ENCODE measurements around the gene PILRB. TPM values are rescaled to one million over a fixed set of nuclear protein-coding genes. Genes with fewer than 3 reads are reported as not detected.
"Not testable (repeated sequence)": the region's sequence is repeated elsewhere in the genome, so short reads cannot be mapped to it uniquely, and the experiment has no call there.

PILRB gene
- total and polyA plus RNA-seq, 3 experiments from 2014 or later = 18.1 to 33.7 (median 33.5) TPM

- peak overlapping the region in 4 of 8 donors; percentile 23 to 93 (median 72) for H3K27ac Mint-ChIP-seq
- Histone ChIP-seq H3K4me3 (ENCODE audit: low read length) (no peak overlapping the region), H3K27me3 (ENCODE audit: insufficient read depth, low read length, poor library complexity, severe bottlenecking) (no peaks in the 10 kb centered on the region), H3K36me3 (ENCODE audit: insufficient read depth, low read length) (peaks cover 58% of the 10 kb centered on the region), H3K9me3 (ENCODE audit: low read length) (no peaks in the 10 kb centered on the region), H3K27ac (ENCODE audit: low read depth, low read length) (no peak overlapping the region), H3K4me1 (ENCODE audit: insufficient read depth, low read length) (peaks cover 19% of the 10 kb centered on the region)
- H3K9me3 Mint-ChIP-seq = no peaks in the 10 kb centered on the region
- POLR2A ChIA-PET = no interaction called here
- H3K27me3 Mint-ChIP-seq = no peaks in the 10 kb centered on the region
- DNase-seq = no peak
- H3K36me3 Mint-ChIP-seq = peaks cover 2 to 82% (median 16%) of the 10 kb centered on the region in 3 donors
- CTCF ChIA-PET = interaction anchor here (1.4 kb wide), 1 partner anchor 154 kb away, joined by 3 read pairs; no protein-coding TSS in a partner anchor
- no peak overlapping the region for H3K4me3 Mint-ChIP-seq
- H3K4me1 Mint-ChIP-seq = peaks cover 10 to 30% (median 22%) of the 10 kb centered on the region in 3 donors
Measured at GRCh38 chr7:100357131-100357561, 771 bp upstream of the PILRB start.

- Histone ChIP-seq H3K4me3 (ENCODE audit: low read length) (no peak overlapping the region), H3K4me1 (ENCODE audit: insufficient read depth, low read length) (peaks cover 10% of the 10 kb centered on the region), H3K9me3 (ENCODE audit: low read length) (no peaks in the 10 kb centered on the region), H3K27me3 (ENCODE audit: insufficient read depth, low read length, poor library complexity, severe bottlenecking) (no peaks in the 10 kb centered on the region), H3K36me3 (ENCODE audit: insufficient read depth, low read length) (peaks cover 57% of the 10 kb centered on the region), H3K27ac (ENCODE audit: low read depth, low read length) (no peak overlapping the region)
- POLR2A ChIA-PET = interaction anchor here (1.1 kb wide), 1 partner anchor 14 kb away, joined by 3 read pairs; no protein-coding TSS in a partner anchor
- Mint-ChIP-seq H3K36me3 (peaks cover 9 to 88% (median 21%) of the 10 kb centered on the region in 3 donors), H3K4me1 (peaks cover 6 to 19% (median 11%) of the 10 kb centered on the region in 3 donors), H3K27ac (peak overlapping the region in 3 of 8 donors; percentile 17 to 66 (median 58)), H3K4me3 (no peak overlapping the region), H3K9me3 (no peaks in the 10 kb centered on the region), H3K27me3 (no peaks in the 10 kb centered on the region)
- DNase-seq = no peak
- CTCF ChIA-PET = interaction anchor here (1.3 kb wide), 1 partner anchor 12 kb away, joined by 3 read pairs; no protein-coding TSS in a partner anchor
Measured at GRCh38 chr7:100358857-100359212, 918 bp downstream of the PILRB start.

GRCh38 chr7:100360135-100360854 lies 2.4 kb downstream of the PILRB start:
- Histone ChIP-seq H3K36me3 (ENCODE audit: insufficient read depth, low read length) (peaks cover 49% of the 10 kb centered on the region), H3K9me3 (ENCODE audit: low read length) (no peaks in the 10 kb centered on the region), H3K27ac (ENCODE audit: low read depth, low read length) (no peak overlapping the region), H3K4me3 (ENCODE audit: low read length) (no peak overlapping the region), H3K27me3 (ENCODE audit: insufficient read depth, low read length, poor library complexity, severe bottlenecking) (no peaks in the 10 kb centered on the region), H3K4me1 (ENCODE audit: insufficient read depth, low read length) (no peaks in the 10 kb centered on the region)
- Mint-ChIP-seq H3K4me3 (no peak overlapping the region), H3K27me3 (no peaks in the 10 kb centered on the region), H3K36me3 (peaks cover 9 to 86% (median 25%) of the 10 kb centered on the region in 3 donors), H3K9me3 (no peaks in the 10 kb centered on the region), H3K27ac (peak overlapping the region; percentile 5 to 90 (median 62)), H3K4me1 (peaks cover 11 to 18% (median 16%) of the 10 kb centered on the region in 3 donors)
- POLR2A ChIA-PET = interaction anchor here (1.1 kb wide), 1 partner anchor 15 kb away, joined by 3 read pairs; no protein-coding TSS in a partner anchor
- DNase-seq = no peak
- CTCF ChIA-PET = interaction anchor here (1.3 kb wide), 1 partner anchor 14 kb away, joined by 3 read pairs; no protein-coding TSS in a partner anchor

- ChIA-PET POLR2A (interaction anchor here (0.7 kb wide), 1 partner anchor 162 kb away, joined by 3 read pairs; no protein-coding TSS in a partner anchor), CTCF (no interaction called here)
- peaks cover 33% of the 10 kb centered on the region for H3K36me3 ChIP-seq (ENCODE audit: insufficient read depth, low read length)
- Mint-ChIP-seq H3K27me3 (no peaks in the 10 kb centered on the region), H3K27ac (peak overlapping the region in 4 of 8 donors; percentile 17 to 69 (median 60)), H3K4me3 (no peak overlapping the region), H3K4me1 (peaks cover 28 to 41% (median 40%) of the 10 kb centered on the region in 3 donors), H3K36me3 (peaks cover 9 to 62% (median 25%) of the 10 kb centered on the region in 3 donors), H3K9me3 (no peaks in the 10 kb centered on the region)
- H3K27ac ChIP-seq (ENCODE audit: low read depth, low read length) = no peak overlapping the region
- H3K4me1 ChIP-seq (ENCODE audit: insufficient read depth, low read length) = peaks cover 10% of the 10 kb centered on the region
- no peak for DNase-seq
- no peaks in the 10 kb centered on the region for H3K27me3 ChIP-seq (ENCODE audit: insufficient read depth, low read length, poor library complexity, severe bottlenecking)
- no peak overlapping the region for H3K4me3 ChIP-seq (ENCODE audit: low read length)
- H3K9me3 ChIP-seq (ENCODE audit: low read length) = no peaks in the 10 kb centered on the region
Measured at GRCh38 chr7:100363098-100363497, 5.2 kb downstream of the PILRB start.

- H3K4me1 ChIP-seq (ENCODE audit: insufficient read depth, low read length) = peaks cover 10% of the 10 kb centered on the region
- peak overlapping the region in 3 of 8 donors; percentile 69 to 85 (median 76) for H3K27ac Mint-ChIP-seq
- H3K9me3 ChIP-seq (ENCODE audit: low read length); H3K27ac ChIP-seq (ENCODE audit: low read depth, low read length); H3K27me3 Mint-ChIP-seq; POLR2A ChIA-PET; CTCF ChIA-PET; H3K9me3 Mint-ChIP-seq; H3K27me3 ChIP-seq (ENCODE audit: insufficient read depth, low read length, poor library complexity, severe bottlenecking); H3K4me3 ChIP-seq (ENCODE audit: low read length); H3K4me3 Mint-ChIP-seq: not testable (repeated sequence)
- peak in 1 of 5 donors; percentile 4 for DNase-seq
- H3K36me3 Mint-ChIP-seq = peaks cover 9 to 59% (median 24%) of the 10 kb centered on the region in 3 donors
- peaks cover 26% of the 10 kb centered on the region for H3K36me3 ChIP-seq (ENCODE audit: insufficient read depth, low read length)
- peaks cover 29 to 46% (median 43%) of the 10 kb centered on the region in 3 donors for H3K4me1 Mint-ChIP-seq
Measured at GRCh38 chr7:100363797-100364196, 5.9 kb downstream of the PILRB start.

- Histone ChIP-seq H3K36me3 (ENCODE audit: insufficient read depth, low read length) (peaks cover 19% of the 10 kb centered on the region), H3K9me3 (ENCODE audit: low read length) (no peaks in the 10 kb centered on the region), H3K27ac (ENCODE audit: low read depth, low read length) (no peak overlapping the region), H3K4me1 (ENCODE audit: insufficient read depth, low read length) (peaks cover 10% of the 10 kb centered on the region), H3K27me3 (ENCODE audit: insufficient read depth, low read length, poor library complexity, severe bottlenecking) (no peaks in the 10 kb centered on the region), H3K4me3 (ENCODE audit: low read length) (no peak overlapping the region)
- Mint-ChIP-seq H3K9me3 (no peaks in the 10 kb centered on the region), H3K4me1 (peaks cover 32 to 50% (median 46%) of the 10 kb centered on the region in 3 donors), H3K27me3 (no peaks in the 10 kb centered on the region), H3K27ac (peak overlapping the region in 6 of 8 donors; percentile 7 to 85 (median 60)), H3K36me3 (peaks cover 9 to 55% (median 20%) of the 10 kb centered on the region in 3 donors), H3K4me3 (no peak overlapping the region)
- DNase-seq = no peak
- CTCF ChIA-PET = no interaction called here
- POLR2A ChIA-PET = interaction anchor here (0.6 kb wide), 2 partner anchors 185 to 395 kb away, joined by 3 to 11 read pairs; no protein-coding TSS in a partner anchor
Measured at GRCh38 chr7:100364480-100364879, 6.6 kb downstream of the PILRB start.

- H3K9me3 ChIP-seq (ENCODE audit: low read length); H3K27me3 ChIP-seq (ENCODE audit: insufficient read depth, low read length, poor library complexity, severe bottlenecking); CTCF ChIA-PET; H3K9me3 Mint-ChIP-seq; POLR2A ChIA-PET; H3K27ac ChIP-seq (ENCODE audit: low read depth, low read length); H3K27me3 Mint-ChIP-seq; H3K4me3 ChIP-seq (ENCODE audit: low read length): not testable (repeated sequence)
- Mint-ChIP-seq H3K36me3 (peaks cover 9 to 42% (median 12%) of the 10 kb centered on the region in 3 donors), H3K27ac (peak overlapping the region; percentile 64 to 96 (median 90)), H3K4me1 (peaks cover 32 to 53% (median 46%) of the 10 kb centered on the region in 3 donors), H3K4me3 (peak overlapping the region in 4 of 7 donors; percentile 1 to 48 (median 44))
- Histone ChIP-seq H3K36me3 (ENCODE audit: insufficient read depth, low read length) (peaks cover 10% of the 10 kb centered on the region), H3K4me1 (ENCODE audit: insufficient read depth, low read length) (peaks cover 10% of the 10 kb centered on the region)
- DNase-seq = peak in 1 of 5 donors; percentile 17
Measured at GRCh38 chr7:100365998-100366367, 8.1 kb downstream of the PILRB start.
